T-helper 2 cell treated with Interferon-gamma antibody and Interleukin-4, amounts not matched to agents 100 ng/mL and 5 ng/mL, for 36 hours (primary cell): ENCODE data around the gene HFM1. TPM values are rescaled to one million over a fixed set of nuclear protein-coding genes. Genes with fewer than 3 reads are reported as not detected.
"Not testable (repeated sequence)": the region's sequence is repeated elsewhere in the genome, so short reads cannot be mapped to it uniquely, and the experiment has no call there.

Experiments
- intact Hi-C: fragments of 100-400 bp; cut with micrococcal nuclease; formaldehyde crosslinking; loops from one replicate; pipeline ENCODE4 v1.15.1; 2023
- total RNA-seq: library from RNA; stranded (reverse); gene quantifications from 2 replicates; pipeline ENCODE4 v1.2.3, GENCODE V29; 2022

The HFM1 gene, protein sequence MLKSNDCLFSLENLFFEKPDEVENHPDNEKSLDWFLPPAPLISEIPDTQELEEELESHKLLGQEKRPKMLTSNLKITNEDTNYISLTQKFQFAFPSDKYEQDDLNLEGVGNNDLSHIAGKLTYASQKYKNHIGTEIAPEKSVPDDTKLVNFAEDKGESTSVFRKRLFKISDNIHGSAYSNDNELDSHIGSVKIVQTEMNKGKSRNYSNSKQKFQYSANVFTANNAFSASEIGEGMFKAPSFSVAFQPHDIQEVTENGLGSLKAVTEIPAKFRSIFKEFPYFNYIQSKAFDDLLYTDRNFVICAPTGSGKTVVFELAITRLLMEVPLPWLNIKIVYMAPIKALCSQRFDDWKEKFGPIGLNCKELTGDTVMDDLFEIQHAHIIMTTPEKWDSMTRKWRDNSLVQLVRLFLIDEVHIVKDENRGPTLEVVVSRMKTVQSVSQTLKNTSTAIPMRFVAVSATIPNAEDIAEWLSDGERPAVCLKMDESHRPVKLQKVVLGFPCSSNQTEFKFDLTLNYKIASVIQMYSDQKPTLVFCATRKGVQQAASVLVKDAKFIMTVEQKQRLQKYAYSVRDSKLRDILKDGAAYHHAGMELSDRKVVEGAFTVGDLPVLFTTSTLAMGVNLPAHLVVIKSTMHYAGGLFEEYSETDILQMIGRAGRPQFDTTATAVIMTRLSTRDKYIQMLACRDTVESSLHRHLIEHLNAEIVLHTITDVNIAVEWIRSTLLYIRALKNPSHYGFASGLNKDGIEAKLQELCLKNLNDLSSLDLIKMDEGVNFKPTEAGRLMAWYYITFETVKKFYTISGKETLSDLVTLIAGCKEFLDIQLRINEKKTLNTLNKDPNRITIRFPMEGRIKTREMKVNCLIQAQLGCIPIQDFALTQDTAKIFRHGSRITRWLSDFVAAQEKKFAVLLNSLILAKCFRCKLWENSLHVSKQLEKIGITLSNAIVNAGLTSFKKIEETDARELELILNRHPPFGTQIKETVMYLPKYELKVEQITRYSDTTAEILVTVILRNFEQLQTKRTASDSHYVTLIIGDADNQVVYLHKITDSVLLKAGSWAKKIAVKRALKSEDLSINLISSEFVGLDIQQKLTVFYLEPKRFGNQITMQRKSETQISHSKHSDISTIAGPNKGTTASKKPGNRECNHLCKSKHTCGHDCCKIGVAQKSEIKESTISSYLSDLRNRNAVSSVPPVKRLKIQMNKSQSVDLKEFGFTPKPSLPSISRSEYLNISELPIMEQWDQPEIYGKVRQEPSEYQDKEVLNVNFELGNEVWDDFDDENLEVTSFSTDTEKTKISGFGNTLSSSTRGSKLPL (N-terminal part only)
- not detected in 2 replicates for total RNA-seq

DNA sequence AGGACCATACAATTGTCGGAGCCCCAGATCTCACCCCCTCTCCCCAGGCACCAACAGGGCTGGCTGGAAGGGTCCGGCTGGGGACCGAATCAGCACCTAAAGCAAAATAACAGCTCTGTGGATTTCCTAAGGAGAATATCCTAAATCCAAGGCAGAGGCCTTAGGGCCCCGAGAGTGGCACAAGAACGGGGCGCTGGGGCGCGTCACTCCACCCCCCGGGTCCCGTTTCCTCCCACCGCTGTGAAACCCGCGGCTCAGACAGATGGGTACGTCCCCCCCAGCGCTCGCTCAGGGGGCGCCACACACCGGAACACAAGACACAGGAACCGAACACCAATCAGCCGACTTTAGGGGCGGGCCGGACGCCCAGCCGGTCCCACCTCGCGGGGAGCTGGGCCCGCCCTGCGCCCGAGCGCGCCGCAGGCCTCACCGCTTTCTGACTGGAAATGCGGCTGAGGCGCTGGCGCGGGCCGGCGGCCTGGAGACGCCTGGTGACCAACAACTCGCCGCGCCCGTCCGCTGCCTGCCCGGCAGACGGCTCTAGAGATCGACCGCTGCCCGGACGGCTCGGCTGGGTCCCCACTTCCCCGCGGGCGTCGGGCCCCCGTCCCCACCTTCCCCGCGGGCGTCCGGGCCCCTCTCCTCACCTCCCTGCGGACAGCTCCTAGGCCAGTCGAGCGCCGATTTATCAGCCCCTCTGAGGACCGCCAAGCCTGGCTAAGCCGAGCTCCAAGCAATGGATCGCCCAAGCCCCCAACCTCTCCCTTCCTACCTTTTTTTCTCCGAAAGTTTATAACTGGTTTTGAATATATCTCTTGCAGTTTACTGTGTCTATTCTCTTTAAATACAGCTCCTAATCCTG, at the start of gene HFM1:
TSS of gene HFM1 (minus strand) at position 687 of the 862 bp plus-strand sequence. CDS start 3,755 bp downstream, outside the sequence.
- intact Hi-C loops: loop anchor here (5.0 kb wide), 2 partner anchors 98 to 122 kb away; partner anchors contain the start of gene CDC7

DNA sequence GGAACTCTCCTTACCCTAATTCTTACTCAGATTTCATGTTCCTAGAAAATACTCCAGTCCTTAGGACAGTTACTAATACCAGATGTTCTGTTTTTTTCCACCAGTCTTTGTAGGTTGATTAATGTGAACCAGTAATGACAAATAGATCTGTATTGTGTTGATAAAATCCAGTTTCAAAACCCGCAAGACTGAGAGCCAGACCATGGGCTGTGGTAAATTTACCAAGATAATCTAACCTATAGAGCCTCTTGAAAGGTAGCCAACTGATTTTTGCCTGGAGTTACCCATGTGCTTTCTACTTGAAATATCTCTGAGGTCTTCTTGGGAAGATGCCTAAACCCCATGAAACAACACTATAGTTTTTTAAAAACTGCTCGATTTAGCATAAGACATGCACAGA, 49.5 kb upstream of the HFM1 start:
- intact Hi-C loops: no loop called here

DNA sequence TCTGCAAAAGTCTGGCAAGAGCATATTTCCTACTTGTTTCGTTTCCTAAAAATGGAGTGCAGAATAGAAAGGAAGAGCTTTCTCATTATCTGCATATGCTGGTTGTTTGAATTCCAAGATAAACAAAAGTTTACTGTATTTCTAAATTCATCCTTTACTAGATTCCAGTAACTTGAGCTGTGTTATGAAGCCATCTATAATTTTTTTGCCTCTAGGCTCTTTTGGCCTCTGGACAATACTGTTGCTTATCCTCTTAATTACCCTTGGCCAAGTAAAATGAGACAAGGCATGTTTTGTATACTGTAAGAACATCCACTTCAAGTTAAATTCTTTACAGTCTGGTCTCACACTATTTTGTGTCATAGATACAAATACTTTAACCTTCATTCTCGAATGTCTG, 45.6 kb upstream of the HFM1 start:
- intact Hi-C loops: no loop called here

DNA sequence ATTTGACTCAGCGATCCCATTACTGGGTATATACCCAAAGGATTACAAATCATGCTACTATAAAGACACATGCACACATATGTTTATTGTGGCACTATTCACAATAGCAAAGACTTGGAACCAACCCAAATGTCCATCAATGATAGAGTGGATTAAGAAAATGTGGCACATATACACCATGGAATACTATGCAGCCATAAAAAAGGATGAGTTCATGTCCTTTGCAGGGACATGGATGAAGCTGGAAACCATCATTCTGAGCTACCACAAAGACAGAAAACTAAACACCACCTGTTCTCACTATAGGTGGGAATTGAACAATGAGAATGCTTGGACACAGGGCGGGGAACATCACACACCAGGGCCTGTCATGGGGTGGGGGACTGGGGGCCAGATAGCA, 43.1 kb upstream of the HFM1 start:
- intact Hi-C loops: not testable (repeated sequence)

DNA sequence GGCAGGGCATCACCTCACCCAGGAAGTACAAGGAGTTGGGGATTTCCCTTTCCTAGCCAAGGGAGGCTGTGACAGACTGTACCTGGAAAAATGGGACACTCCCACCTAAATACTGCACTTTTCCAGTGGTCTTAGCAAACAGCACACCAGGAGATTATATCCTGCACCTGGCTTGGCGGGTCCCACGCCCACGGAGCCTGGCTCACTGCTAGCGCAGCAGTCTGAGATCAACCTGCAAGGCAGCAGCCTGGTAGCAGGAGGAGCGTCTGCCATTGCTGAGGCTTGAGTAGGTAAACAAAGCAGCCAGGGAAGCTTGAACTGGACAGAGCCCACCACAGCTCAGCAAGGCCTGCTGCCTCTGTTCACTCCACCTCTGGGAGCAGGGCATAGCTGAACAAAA, 37.3 kb upstream of the HFM1 start:
- intact Hi-C loops: loop anchor here (2.0 kb wide), 1 partner anchor 485 kb away; no protein-coding TSS in a partner anchor

DNA sequence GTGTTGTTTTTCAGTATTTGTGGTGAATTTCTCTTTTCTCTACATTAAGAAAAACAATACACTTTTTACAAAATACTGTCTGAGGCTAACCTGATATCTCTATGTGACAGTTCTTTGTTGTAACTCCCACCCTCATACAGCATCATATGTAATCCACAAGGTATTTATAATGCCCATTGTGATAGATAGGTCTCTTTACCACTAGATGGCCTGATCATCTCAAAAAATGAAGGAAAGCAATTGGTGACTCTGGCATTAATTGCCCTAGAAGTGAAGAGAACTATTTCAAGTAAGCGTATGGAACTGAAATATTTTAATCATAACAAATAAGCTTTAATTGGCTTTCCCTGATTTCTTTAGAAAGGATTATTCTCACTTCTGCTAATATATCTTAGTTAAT, 36.2 kb upstream of the HFM1 start:
- intact Hi-C loops: loop anchor here (2.0 kb wide), 1 partner anchor 486 kb away; no protein-coding TSS in a partner anchor

DNA sequence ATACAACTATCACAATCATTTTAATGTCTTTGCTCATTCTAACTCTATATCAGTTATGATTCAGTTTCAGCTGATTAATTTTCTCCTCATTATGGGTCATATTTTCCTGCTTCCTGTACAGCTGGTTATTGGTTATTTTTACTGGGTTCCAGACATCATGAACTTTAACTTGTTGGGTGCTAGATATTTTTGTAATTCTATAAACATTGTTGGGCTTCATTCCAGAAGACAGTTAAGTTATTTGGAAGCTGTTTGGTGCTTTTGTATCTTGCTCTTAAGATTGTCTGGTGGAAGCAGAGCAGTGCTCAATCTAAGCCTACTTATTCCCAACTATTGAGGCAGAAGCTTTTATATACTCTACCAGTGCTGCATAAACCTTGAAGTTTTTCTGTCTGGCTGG, 34.4 kb upstream of the HFM1 start:
- intact Hi-C loops: no loop called here

DNA sequence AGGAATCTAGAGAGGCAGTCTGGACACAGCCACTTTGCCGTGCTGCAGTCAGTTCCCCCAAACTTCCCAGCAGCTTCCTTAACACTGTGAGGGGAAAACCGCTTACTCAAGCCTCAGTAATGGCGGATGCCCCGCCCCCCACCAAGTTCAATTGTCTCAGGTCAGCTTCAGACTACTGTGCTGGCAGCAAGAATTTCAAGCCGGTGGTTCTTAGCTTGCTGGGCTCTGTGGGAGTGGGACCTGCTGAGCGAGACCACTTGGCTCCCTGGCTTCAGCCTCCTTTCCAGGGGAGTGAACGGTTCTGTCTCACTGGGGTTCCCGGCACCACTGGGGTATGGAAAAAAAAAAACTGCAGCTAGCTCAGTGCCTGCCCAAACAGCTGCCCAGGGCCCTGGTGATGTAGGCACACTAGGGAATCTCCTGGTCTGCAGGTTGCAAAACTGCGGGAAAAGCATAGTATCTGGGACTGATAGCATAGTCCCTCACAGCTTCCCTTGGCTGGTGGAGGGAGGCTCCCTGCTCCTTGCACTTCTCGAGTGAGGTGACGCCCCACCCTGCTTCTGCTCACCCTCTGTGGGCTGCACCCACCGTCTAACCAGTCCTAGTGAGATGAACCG, 23.7 kb upstream of the HFM1 start:
- intact Hi-C loops: no loop called here

DNA sequence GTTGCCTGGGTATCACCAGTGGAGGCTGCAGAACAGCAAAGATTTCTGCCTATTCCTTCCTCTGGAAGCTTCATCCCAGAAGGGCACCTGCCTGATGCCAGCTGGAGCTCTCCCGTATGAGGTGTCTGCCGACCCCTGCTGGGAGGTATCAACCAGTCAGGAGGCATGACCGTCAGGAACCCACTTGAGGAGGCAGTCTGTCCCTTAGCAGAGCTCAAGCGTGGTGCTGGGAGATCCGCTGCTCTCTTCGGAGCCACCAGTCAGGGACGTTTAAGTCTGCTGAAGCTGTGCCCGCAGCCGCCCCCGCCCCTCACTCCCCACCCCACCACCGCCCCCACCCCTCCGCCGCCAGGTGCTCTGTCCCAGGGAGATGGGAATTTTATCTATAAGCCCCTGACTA, 23.1 kb upstream of the HFM1 start:
- intact Hi-C loops: no loop called here

DNA sequence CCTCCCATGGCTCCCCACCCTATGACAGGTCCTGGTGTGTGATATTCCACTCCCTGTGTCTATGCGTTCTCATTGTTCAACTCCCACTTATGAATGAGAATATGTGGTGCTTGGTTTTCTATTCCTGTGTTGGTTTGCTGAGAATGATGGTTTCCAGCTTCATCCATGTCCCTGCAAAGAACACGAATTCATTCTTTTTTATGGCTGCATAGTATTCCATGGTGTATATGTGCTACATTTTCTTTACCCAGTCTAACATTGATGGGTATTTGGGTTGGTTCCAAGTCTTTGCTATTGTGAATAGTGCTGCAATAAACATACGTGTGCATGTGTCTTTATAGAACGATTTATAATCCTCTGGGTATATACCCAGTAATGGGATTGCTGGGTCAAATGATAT, 17.9 kb upstream of the HFM1 start:
- intact Hi-C loops: not testable (repeated sequence)

DNA sequence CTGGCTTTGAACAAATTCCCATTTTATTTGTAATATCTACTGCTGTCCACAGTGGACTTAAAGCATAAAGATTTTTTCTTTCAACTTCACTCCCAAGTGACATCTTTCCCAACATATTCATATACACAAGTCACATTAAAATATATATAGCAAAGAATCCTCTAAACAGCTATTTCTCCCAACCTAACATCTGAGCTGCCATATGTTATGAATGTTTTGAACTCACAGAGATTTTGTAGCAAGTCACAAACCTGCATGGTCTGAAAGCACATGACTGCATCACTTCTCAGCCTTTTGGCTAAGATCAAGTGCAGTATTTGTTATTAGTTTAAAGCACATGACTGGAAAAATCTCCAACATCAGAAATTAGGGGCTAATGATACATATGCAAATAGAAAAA, 7.7 kb upstream of the HFM1 start:
- intact Hi-C loops: no loop called here

DNA sequence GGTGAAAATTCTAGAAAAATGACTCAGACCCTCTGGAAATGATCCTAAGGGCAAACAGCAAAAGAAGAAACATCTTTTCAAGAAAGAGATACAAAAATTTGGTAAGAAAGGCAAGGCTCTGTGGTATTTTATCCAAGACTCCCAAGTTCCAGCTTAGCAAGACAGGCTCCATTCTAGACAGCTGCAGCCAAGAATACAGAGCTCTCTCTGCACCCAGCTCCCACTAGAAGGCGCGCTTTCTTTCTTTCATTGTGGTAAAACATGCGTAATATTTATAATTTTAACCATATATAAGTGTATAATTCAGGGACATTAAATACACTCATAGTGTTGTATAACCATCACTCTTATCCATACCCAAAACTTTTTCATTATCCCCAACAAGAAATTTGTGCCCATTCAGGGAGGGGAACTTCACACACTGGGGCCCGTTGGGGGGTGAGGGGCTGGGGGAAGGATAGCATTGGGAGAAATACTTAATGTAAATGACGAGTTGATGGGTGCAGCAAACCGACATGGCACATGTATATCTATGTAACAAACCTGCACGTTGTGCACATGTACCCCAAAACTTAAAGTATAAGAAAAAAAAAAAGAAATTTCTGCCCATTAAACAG, 2.2 kb upstream of the HFM1 start:
- intact Hi-C loops: no loop called here

DNA sequence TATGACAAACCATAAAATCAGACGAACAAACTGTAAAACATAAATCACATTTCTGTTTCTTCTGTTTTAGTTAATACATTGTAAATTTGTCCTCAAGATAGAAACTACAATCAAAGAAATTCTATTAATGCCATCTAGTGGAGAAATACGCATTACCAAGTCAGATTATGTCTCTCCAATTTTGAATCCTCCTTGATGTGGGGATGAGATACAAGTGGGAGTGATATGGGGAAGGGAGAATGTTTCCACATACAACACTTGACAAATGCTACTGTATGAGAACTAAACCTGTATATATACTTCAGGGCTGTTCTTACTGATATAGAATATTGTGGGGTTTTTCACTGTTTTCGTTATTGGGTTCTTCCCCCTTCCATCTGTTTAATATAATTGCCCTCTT, 2.6 kb downstream of the HFM1 start:
- intact Hi-C loops: loop anchor here (1.0 to 5.0 kb wide), 3 partner anchors 100 to 236 kb away; partner anchors contain the start of gene CDC7

DNA sequence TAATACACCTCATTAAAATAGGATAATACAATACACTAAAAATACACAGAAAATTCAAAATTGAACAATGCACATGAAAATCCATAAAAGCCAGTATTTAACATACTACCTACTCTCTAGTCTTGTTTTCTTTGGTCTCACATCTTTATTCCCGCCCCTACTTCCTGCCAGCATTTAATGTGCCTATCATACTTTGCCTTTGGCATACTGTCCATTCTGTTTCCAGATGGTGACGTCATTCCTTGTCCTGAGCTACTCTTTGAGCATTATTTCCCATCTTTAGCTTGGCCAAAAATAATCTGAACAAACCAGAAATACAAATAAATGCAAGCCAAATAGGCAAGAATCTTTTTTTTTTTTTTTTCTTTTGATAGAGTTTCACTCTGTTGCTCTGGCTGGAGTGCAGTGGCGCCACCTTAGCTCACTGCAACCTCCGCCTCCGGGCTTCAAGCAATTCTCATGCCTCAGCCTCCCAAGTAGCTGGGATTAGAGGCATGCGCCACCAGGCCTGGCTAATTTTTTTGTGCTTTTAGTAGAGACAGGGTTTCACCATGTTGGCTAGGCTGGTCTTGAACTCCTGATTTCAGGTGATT, 4.4 kb downstream of the HFM1 start:
- intact Hi-C loops: loop anchor here (5.0 kb wide), 2 partner anchors 102 to 118 kb away; partner anchors contain the start of gene CDC7

DNA sequence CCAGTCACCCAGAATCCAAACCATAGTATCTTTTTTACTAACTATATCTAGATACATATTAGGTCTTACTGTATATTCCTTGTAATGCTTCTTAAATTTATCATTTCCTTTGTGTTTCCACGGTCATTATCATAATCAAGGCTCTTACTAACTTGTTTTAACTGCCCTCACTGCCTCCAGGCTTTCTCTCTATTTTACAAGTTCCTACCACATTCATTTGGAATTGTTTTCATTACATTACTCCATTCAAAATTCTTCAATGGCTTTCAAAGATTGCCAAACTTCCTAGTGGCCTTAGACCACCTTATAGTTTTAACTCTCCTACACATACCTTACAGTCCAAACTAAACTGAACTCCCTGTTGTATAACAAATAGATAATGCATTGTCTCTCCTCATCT, 6.3 kb downstream of the HFM1 start:
- intact Hi-C loops: no loop called here

DNA sequence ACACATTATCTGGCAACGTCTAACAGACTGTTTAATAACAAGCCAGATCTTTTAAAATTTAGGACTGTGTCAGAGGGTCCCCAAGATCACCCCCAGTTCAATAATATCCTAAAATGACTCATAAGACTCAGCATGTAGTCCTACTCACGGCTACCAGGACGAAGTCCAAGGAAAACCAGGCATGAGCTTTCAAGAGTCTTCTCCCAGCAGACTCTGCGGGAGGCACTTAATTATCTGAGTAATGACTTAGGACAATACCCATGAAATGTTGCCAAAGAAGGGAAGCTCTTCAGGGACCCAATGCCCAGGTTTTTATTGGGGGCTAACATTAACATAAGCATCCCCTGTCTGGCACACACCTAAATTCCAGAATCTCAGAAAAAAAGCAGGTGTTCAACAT, 7.0 kb downstream of the HFM1 start:
- intact Hi-C loops: no loop called here

DNA sequence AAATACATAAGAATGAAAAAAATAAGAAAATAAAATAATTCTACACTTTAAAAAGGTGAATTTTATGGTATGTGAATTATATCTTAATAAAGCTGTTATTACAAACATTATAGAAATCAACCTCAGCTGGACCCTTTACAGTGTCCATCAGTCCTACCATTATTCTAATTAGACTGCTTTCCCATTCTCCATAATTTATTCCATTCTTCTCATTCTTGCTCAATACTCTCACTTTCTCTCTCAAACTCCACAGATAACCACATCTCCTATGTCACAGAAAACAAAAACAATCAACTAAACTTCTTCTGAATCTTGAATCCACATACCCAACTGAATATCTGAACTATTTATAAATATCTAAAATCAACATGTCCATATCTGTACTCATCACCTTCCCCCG, 11.6 kb downstream of the HFM1 start:
- intact Hi-C loops: no loop called here

DNA sequence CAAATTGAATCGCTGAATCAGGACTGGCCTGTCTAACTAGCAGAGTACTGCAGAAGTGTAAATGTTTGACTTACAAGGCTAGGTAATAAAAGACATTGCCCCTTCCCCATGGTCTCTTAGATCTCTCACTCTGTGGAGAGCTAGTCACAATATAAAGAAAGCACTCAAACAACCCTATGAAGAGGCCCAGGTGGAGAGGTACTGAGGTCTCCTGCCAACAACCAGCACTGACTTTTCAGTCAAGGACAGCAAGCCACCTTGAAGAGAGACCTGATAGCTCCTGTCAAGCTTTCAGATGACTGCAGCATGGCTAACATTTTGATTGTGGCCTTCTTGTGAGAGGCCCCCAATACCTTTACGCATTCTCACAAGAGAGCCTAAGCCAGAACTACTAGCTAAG, 18.5 kb downstream of the HFM1 start:
- intact Hi-C loops: no loop called here

DNA sequence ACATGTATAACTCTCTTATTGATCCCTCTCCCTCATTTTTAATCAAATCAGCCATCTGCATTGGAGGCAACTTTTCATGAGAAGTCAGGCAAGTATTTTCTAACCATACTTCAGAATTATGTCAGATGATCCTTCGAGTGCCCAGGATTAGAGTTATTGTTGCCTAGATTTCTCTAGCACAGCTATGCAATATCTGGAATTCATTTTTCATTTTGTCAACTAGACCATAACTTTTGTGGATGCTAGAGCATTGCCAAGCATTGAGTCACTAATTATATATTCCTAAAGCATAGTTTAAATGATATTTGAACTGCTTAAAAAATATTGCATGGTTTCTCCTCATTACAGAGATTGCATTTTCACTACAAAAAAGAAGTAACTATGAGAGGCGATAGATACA, 21.2 kb downstream of the HFM1 start:
- intact Hi-C loops: no loop called here
